Cardiac muscle cell (in vitro differentiated cells and primary cell): Measurements from ENCODE around the gene ZCCHC2. TPM values are rescaled to one million over a fixed set of nuclear protein-coding genes. Genes with fewer than 3 reads are reported as not detected.

Experiments used
- DNase-seq, 2 donors: peaks; one replicate each; pipeline versions ENCODE4 v3.0.0 to v3.0.0-alpha.2; 2010 to 2017; ENCODE audit warnings: low read depth in 1 of 2, low spot score in 1 of 2
- H3K27ac ChIP-seq: fragments of 200-600 bp; sonication (generic); 2 replicates; pipeline ENCODE4 v1.5.1; 2016
- H3K27me3 ChIP-seq: fragments of 200-600 bp; sonication (generic); 2 replicates; pipeline ENCODE4 v1.6.0; 2016; ENCODE audit warnings: control low read depth
- H3K36me3 ChIP-seq: fragments of 200-600 bp; sonication (generic); 2 replicates; pipeline ENCODE4 v1.5.1; 2016; ENCODE audit warnings: control low read depth
- H3K4me1 ChIP-seq: fragments of 200-600 bp; sonication (generic); 2 replicates; pipeline ENCODE4 v1.8.1; 2017; ENCODE audit warnings: low read depth, mild to moderate bottlenecking, mixed run types
- H3K4me3 ChIP-seq: fragments of 200-600 bp; sonication (generic); 2 replicates; pipeline ENCODE4 v1.5.1; 2016; ENCODE audit warnings: mild to moderate bottlenecking
- H3K9me3 ChIP-seq: fragments of 200-600 bp; sonication (generic); 2 replicates; pipeline ENCODE4 v1.5.1; 2017; ENCODE audit warnings: low read depth, mild to moderate bottlenecking, control low read depth
- polyA plus RNA-seq: library from polyadenylated mRNA; unstranded; fragments of >200 nt; fragmentation: Nextera tagmentation; extraction: Ambion mirVana; gene quantifications from 2 replicates; pipeline ENCODE4 v1.2.1, GENCODE V29; 2016
- total RNA-seq: library from RNA; depleted of rRNA; stranded (reverse); fragments of >200 nt; gene quantifications from 2 replicates; pipeline ENCODE4 v1.2.3, GENCODE V29; 2016
- TF ChIP-seq, protein P1 (sequence below): IDR thresholded peaks from 2 replicates; pipeline ENCODE4 v1.5.1; 2012; ENCODE audit warnings: low read depth, mild to moderate bottlenecking, low read length

The ZCCHC2 gene
- total RNA-seq = 12.2 and 25.2 TPM in 2 replicates
- polyA plus RNA-seq = 2.1 and 5.9 TPM in 2 replicates

DNA sequence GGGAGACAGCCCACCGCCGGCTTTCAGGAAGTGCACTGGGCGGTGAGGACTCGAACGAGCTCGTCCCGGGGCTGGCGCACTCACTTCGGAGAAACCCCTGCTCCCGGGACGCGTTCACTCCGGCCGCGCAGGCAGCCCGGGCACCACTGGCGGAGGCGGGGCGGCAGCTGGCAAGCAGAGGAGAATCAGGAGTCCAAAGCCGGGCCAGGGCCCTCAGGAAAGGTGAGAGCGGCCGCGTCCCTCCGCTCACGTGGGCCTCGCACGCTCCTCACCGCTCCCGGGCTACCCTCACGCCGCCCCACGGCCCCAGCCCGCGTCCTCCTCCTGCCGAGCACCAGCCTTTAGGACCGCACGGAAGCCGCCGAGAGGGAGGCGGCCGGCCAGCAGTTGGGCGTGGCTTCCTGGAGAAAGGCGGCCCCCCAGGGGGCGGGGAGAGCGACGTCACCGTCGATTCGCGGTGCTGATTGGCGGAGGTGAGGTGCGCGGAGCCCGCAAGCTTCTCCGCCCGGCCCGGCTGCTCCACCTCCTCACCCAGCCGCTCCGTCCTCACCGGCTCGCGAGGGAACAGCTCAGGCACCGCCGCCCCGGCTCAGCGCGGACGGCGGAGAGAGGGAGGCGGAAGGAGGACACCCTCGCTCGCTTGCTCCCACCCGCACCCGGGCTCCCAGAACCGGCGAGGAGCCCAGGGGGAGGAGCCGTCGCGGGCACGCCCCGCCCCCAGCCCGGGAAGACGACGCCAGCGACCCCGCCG lies at the start of gene ZCCHC2:
Gene ZCCHC2 (plus strand): TSS at position 522 of the 751 bp plus-strand sequence. CDS start 400 bp downstream, outside the sequence.
- H3K4me1 ChIP-seq = peaks cover 7% of the 10 kb centered on the region
- H3K4me3 ChIP-seq = peak within 1 kb of the TSS; percentile 70
- peaks cover 16% of the 10 kb centered on the region for H3K27me3 ChIP-seq
- DNase-seq = peak; percentile 98 to 99
- TF ChIP-seq, protein P1, sequence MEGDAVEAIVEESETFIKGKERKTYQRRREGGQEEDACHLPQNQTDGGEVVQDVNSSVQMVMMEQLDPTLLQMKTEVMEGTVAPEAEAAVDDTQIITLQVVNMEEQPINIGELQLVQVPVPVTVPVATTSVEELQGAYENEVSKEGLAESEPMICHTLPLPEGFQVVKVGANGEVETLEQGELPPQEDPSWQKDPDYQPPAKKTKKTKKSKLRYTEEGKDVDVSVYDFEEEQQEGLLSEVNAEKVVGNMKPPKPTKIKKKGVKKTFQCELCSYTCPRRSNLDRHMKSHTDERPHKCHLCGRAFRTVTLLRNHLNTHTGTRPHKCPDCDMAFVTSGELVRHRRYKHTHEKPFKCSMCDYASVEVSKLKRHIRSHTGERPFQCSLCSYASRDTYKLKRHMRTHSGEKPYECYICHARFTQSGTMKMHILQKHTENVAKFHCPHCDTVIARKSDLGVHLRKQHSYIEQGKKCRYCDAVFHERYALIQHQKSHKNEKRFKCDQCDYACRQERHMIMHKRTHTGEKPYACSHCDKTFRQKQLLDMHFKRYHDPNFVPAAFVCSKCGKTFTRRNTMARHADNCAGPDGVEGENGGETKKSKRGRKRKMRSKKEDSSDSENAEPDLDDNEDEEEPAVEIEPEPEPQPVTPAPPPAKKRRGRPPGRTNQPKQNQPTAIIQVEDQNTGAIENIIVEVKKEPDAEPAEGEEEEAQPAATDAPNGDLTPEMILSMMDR = no peak
- no peaks in the 10 kb centered on the region for H3K36me3 ChIP-seq
- H3K27ac ChIP-seq = peak within 1 kb of the TSS; percentile 92
- no peaks in the 10 kb centered on the region for H3K9me3 ChIP-seq

DNA sequence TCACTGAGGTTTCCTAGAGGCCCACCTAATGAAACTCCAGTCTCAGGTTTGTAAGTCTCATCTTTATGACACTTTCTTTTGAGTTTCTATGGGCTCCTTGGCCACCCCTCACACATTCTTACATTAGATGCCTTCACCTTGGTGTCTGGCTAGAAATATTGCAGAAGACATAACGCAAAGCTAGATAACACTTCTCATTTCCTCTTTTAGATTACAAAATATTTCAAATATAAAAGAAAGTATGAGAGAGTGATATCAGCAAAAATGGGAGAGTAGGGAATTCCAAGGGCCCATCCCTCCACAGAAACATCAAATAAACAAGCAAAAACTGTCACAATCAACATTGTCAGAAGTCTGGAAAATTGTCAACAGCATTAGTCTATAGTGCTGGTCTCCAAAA lies 43.3 kb upstream of the ZCCHC2 start:
- no peak overlapping the region for H3K4me3 ChIP-seq

DNA sequence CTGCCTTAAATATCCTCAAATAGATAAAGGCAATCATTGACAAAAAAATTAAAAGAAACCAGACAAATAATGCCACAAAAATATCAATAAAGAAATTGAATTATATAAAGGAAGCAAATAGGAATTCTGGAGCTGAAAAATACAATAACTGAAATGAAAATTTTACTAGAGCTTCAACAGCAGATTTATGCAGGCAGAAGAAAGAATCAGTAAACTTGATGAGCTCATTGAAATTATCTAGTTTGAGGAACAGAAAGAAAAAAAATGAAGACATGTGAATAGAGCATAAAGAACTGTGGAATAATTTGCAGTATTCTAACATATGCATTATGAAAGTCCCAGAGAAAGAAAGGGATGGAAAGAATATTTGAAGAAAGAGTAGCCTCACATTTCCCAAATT lies 41.9 kb upstream of the ZCCHC2 start:
- no peaks in the 10 kb centered on the region for H3K36me3 ChIP-seq
- no peak overlapping the region for H3K4me3 ChIP-seq
- no peak overlapping the region for H3K27ac ChIP-seq
- no peak for DNase-seq
- peaks cover 7% of the 10 kb centered on the region for H3K4me1 ChIP-seq
- TF ChIP-seq, protein P1 = no peak
- no peaks in the 10 kb centered on the region for H3K9me3 ChIP-seq
- H3K27me3 ChIP-seq = no peaks in the 10 kb centered on the region

More for the DNA sequence above, 43.3 kb upstream of the ZCCHC2 start:
- Histone ChIP-seq H3K27ac (no peak overlapping the region), H3K4me1 (no peaks in the 10 kb centered on the region), H3K9me3 (no peaks in the 10 kb centered on the region), H3K36me3 (no peaks in the 10 kb centered on the region), H3K27me3 (no peaks in the 10 kb centered on the region)
- TF ChIP-seq, protein P1 = no peak
- no peak for DNase-seq

- no peak for DNase-seq
- TF ChIP-seq, protein P1 = no peak
- H3K36me3 ChIP-seq = no peaks in the 10 kb centered on the region
- H3K9me3 ChIP-seq = no peaks in the 10 kb centered on the region
- no peaks in the 10 kb centered on the region for H3K27me3 ChIP-seq
- no peak overlapping the region for H3K27ac ChIP-seq
- peaks cover 12% of the 10 kb centered on the region for H3K4me1 ChIP-seq
- H3K4me3 ChIP-seq = no peak overlapping the region
Measured at GRCh38 chr18:62484941-62485340, 37.9 kb upstream of the ZCCHC2 start.

GRCh38 chr18:62485684-62486083 lies 37.1 kb upstream of the ZCCHC2 start:
- TF ChIP-seq, protein P1 = no peak
- Histone ChIP-seq H3K4me3 (no peak overlapping the region), H3K27ac (no peak overlapping the region), H3K9me3 (no peaks in the 10 kb centered on the region), H3K4me1 (peaks cover 12% of the 10 kb centered on the region), H3K27me3 (no peaks in the 10 kb centered on the region), H3K36me3 (no peaks in the 10 kb centered on the region)
- DNase-seq = peak in 1 of 2 donors; percentile 81
